Measurements from ENCODE around the gene FAM110C.
A peak's percentile ranks its signal among the peaks of the same experiment; 100 is the strongest.
"Not testable (repeated sequence)": the region's sequence is repeated elsewhere in the genome, so short reads cannot be mapped to it uniquely, and the experiment has no call there.

FAM110C gene

GRCh38 chr2:46471-47345, at the start of gene FAM110C:
Gene FAM110C (minus strand): TSS chr2:46505. CDS start chr2:46385, 120 bp downstream.
- no peak for TF ChIP-seq ZNF274 (IDR thresholded peaks at IDR 0.05; ENCODE audit: low read depth, low read length)
- H3K4me3 ChIP-seq (ENCODE audit: low read length): peak within 1 kb of the TSS; percentile 55; the same call in 1 of the 2 replicates

- H3K4me3 ChIP-seq (ENCODE audit: low read length): no peak overlapping the region
- no peak for TF ChIP-seq ZNF274 (IDR thresholded peaks at IDR 0.05; ENCODE audit: low read depth, low read length)
Observed at GRCh38 chr2:92326-92725, 46.0 kb upstream of the FAM110C start.

GRCh38 chr2:90645-91312, 44.5 kb upstream of the FAM110C start:
- TF ChIP-seq ZNF274 (IDR thresholded peaks at IDR 0.05; ENCODE audit: low read depth, low read length): no peak
- no peak overlapping the region for H3K4me3 ChIP-seq (ENCODE audit: low read length)

GRCh38 chr2:85761-86160, 39.5 kb upstream of the FAM110C start:
- H3K4me3 ChIP-seq (ENCODE audit: low read length): no peak overlapping the region
- no peak for TF ChIP-seq ZNF274 (IDR thresholded peaks at IDR 0.05; ENCODE audit: low read depth, low read length)

GRCh38 chr2:84121-84520, 37.8 kb upstream of the FAM110C start:
- H3K4me3 ChIP-seq (ENCODE audit: low read length): no peak overlapping the region
- TF ChIP-seq ZNF274 (IDR thresholded peaks at IDR 0.05; ENCODE audit: low read depth, low read length): no peak

- H3K4me3 ChIP-seq (ENCODE audit: low read length): no peak overlapping the region
- no peak for TF ChIP-seq ZNF274 (IDR thresholded peaks at IDR 0.05; ENCODE audit: low read depth, low read length)
Observed at GRCh38 chr2:80971-81736, 34.8 kb upstream of the FAM110C start.

GRCh38 chr2:80378-80777, 34.1 kb upstream of the FAM110C start:
- H3K4me3 ChIP-seq (ENCODE audit: low read length): no peak overlapping the region
- TF ChIP-seq ZNF274 (IDR thresholded peaks at IDR 0.05; ENCODE audit: low read depth, low read length): no peak

GRCh38 chr2:71309-72035, 25.2 kb upstream of the FAM110C start:
- H3K4me3 ChIP-seq (ENCODE audit: low read length): no peak overlapping the region
- no peak for TF ChIP-seq ZNF274 (IDR thresholded peaks at IDR 0.05; ENCODE audit: low read depth, low read length)

GRCh38 chr2:69366-70344, 23.4 kb upstream of the FAM110C start:
- no peak overlapping the region for H3K4me3 ChIP-seq (ENCODE audit: low read length)
- TF ChIP-seq ZNF274 (IDR thresholded peaks at IDR 0.05; ENCODE audit: low read depth, low read length): no peak

- not testable (repeated sequence) for H3K4me3 ChIP-seq (ENCODE audit: low read length)
Observed at GRCh38 chr2:68637-69036, 22.3 kb upstream of the FAM110C start.

GRCh38 chr2:66853-67252, 20.5 kb upstream of the FAM110C start:
- TF ChIP-seq ZNF274 (IDR thresholded peaks at IDR 0.05; ENCODE audit: low read depth, low read length): no peak
- H3K4me3 ChIP-seq (ENCODE audit: low read length): no peak overlapping the region

GRCh38 chr2:65121-65520, 18.8 kb upstream of the FAM110C start:
- no peak for TF ChIP-seq ZNF274 (IDR thresholded peaks at IDR 0.05; ENCODE audit: low read depth, low read length)

More at GRCh38 chr2:65121-65520, 18.8 kb upstream of the FAM110C start:
- H3K4me3 ChIP-seq (ENCODE audit: low read length): no peak overlapping the region

Measured in GM08714 (cell line).